Measurements from ENCODE around the gene ZGPAT. TPM values are rescaled to one million over a fixed set of nuclear protein-coding genes. Genes with fewer than 3 reads are reported as not detected.

The ZGPAT gene
- total RNA-seq, 1 experiment from 2014 or later = 44.3 TPM

DNA sequence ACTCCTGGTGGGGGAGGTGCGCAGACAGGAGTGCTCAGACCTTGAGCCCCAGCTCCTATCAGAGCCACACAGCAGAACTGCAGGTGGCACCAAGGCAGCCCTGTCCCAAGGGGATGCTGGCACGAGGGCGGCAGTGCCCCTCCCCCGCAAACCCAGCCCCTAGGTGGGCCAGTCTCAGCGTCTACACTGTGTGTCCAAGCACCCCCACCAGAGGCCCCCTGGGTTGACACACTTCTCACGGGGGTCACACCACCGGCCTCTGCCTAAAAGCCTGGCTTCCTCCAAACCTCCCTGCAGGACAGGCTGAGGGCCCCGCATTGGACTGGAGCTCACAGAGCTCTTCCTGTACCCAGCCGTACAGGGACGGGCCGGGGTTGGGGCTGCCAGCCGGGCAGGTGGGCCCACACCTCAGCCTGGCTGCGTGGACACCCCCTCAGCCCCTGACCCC, 39.8 kb downstream of the ZGPAT start:
- in situ Hi-C loops (cut with HindIII; ENCODE audit: low pct_unique_long_range_greater_than_20kb, low sequenced_read_pairs) = no loop called here
- DNase-seq (ENCODE audit: low read depth) = no peak

GRCh38 chr20:63748070-63748933, 40.5 kb downstream of the ZGPAT start:
- in situ Hi-C loops (cut with HindIII; ENCODE audit: low pct_unique_long_range_greater_than_20kb, low sequenced_read_pairs) = no loop called here
- no peak for DNase-seq (ENCODE audit: low read depth)

- DNase-seq (ENCODE audit: low read depth) = no peak
- in situ Hi-C loops (cut with HindIII; ENCODE audit: low pct_unique_long_range_greater_than_20kb, low sequenced_read_pairs) = no loop called here
Measured at GRCh38 chr20:63748934-63749270, 41.1 kb downstream of the ZGPAT start.

DNA sequence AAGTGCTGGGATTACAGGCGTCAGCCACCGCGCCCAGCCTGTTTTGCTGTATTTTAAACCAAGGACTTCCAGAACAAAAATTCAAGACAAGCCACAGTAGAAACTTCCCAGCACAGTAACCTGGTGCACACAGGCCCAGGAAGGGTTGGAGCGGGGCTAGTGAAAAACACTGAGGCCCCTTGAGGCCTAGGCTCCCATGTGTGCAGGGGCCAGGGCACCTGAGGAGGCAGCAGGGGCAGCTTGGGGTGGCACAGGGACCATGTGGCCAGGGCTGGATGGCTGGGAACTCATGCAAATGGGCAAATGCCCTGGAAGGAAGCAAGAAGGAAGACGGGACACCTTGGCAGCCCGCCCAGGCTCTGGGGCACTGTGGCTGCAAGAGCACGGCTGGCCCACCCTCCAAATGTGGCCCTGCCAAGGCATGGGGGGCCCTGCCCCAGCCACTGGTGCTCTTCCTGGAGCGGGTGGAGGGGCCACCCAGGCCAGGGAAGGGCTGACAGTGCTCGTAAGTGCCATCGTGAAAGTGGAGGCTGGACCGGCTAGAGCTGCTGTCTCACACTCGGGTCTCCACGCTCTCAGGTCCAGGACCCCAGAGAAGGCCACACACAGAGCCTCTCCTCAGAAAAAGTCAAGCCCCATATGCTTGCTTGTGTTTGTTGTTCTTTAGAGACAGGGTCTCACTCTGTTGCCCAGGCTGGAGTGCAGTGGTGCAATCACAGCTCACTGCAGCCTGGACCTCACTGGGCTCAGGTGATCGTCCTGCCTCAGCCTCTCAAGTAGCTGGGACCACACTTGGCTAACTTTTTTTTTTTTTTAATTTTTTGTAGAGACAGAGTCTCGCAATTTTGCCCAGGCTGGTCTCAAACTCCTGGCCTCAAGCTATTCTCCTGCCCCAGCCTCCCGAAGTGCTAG, 42.0 kb downstream of the ZGPAT start:
- in situ Hi-C loops (cut with HindIII; ENCODE audit: low pct_unique_long_range_greater_than_20kb, low sequenced_read_pairs) = no loop called here
- no peak for DNase-seq (ENCODE audit: low read depth)

GRCh38 chr20:63750807-63751470, 43.1 kb downstream of the ZGPAT start:
- DNase-seq (ENCODE audit: low read depth) = no peak
- in situ Hi-C loops (cut with HindIII; ENCODE audit: low pct_unique_long_range_greater_than_20kb, low sequenced_read_pairs) = no loop called here

GRCh38 chr20:63751471-63752271, 43.8 kb downstream of the ZGPAT start:
- in situ Hi-C loops (cut with HindIII; ENCODE audit: low pct_unique_long_range_greater_than_20kb, low sequenced_read_pairs) = no loop called here
- DNase-seq (ENCODE audit: low read depth) = no peak

DNA sequence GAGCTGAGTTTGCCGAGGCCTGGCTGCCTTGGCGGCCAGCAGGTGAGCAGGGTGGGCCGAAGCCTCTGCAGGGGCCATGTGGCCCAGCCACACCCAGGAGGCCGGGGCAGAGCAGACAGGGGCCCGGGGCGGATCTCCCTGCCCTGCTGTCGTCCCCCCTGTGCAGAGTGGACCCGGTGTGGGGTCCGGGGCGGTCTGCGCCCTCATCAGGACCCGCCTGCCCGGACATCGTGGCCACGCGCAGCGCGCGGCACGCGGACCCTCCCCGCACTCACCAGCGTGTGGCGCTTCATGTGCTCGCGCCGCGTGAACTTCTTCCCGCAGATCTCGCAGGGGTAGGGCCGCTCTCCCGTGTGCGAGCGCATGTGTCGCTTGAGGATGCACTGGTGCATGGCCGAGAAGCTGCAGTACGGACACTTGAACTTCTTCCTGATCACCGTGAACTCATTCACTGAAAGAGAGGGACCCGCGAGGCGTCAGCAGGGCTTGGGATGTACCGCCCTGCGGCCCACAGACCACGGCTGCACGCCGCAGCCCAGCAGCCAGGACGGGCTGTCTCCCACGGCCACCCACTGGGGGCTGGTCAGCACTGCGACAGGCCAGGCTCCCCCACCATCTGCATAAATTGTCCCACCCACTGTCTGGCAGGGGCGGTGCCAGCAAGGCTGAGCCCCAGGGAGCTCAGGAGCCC, 44.7 kb downstream of the ZGPAT start:
- in situ Hi-C loops (cut with HindIII; ENCODE audit: low pct_unique_long_range_greater_than_20kb, low sequenced_read_pairs) = no loop called here
- DNase-seq (ENCODE audit: low read depth) = no peak

GRCh38 chr20:63753381-63753780, 45.5 kb downstream of the ZGPAT start:
- in situ Hi-C loops (cut with HindIII; ENCODE audit: low pct_unique_long_range_greater_than_20kb, low sequenced_read_pairs) = no loop called here
- no peak for DNase-seq (ENCODE audit: low read depth)

- DNase-seq (ENCODE audit: low read depth) = no peak
- in situ Hi-C loops (cut with HindIII; ENCODE audit: low pct_unique_long_range_greater_than_20kb, low sequenced_read_pairs) = no loop called here
Measured at GRCh38 chr20:63754008-63754407, 46.2 kb downstream of the ZGPAT start.

- no peak for DNase-seq (ENCODE audit: low read depth)
- in situ Hi-C loops (cut with HindIII; ENCODE audit: low pct_unique_long_range_greater_than_20kb, low sequenced_read_pairs) = no loop called here
Measured at GRCh38 chr20:63755933-63756647, 48.3 kb downstream of the ZGPAT start.

DNA sequence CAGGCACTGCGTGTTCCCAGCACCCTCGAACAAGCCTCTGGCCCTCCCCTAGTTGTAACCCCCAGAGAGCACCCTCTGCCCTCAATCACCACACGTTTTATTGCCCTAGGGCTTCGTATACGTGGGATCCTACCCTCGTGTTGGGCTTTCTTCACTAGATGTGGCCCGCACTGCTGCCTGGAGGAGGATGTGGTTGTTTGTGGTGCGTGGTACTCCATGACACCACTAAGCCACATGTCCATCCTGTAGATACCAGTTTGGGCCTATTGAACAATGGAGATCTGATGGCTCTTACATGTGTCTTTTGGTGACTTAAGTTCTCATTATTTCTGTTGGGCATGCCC, 48.8 kb downstream of the ZGPAT start:
- no peak for DNase-seq (ENCODE audit: low read depth)
- in situ Hi-C loops (cut with HindIII; ENCODE audit: low pct_unique_long_range_greater_than_20kb, low sequenced_read_pairs) = no loop called here

- in situ Hi-C loops (cut with HindIII; ENCODE audit: low pct_unique_long_range_greater_than_20kb, low sequenced_read_pairs) = no loop called here
- DNase-seq (ENCODE audit: low read depth) = no peak
Measured at GRCh38 chr20:63758152-63758551, 50.3 kb downstream of the ZGPAT start.

DNA sequence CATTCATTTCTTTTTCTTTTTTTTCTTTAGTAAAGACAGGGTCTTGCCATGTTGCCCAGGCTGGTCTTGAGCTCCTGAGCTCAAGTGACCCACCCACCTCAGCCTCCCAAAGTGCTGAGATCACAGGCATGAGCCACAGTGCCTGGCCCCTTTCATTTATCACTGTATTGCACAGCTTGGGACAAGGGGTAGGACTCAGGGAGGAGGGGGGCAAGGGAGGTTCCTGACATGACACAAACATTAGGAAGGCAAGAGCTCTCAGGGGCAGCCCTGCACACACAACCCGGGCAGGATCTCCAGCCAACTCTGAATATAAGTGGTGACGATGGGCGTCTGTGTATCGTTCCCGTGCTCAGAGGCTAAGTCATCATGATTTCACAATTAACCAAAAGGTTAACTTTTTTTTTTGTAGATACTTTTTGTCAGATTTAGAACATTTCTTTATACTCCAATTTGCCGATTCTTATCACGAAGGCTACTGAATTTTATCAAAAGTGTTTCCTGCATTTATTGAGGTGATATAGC, 51.6 kb downstream of the ZGPAT start:
- no peak for DNase-seq (ENCODE audit: low read depth)
- in situ Hi-C loops (cut with HindIII; ENCODE audit: low pct_unique_long_range_greater_than_20kb, low sequenced_read_pairs) = no loop called here

DNA sequence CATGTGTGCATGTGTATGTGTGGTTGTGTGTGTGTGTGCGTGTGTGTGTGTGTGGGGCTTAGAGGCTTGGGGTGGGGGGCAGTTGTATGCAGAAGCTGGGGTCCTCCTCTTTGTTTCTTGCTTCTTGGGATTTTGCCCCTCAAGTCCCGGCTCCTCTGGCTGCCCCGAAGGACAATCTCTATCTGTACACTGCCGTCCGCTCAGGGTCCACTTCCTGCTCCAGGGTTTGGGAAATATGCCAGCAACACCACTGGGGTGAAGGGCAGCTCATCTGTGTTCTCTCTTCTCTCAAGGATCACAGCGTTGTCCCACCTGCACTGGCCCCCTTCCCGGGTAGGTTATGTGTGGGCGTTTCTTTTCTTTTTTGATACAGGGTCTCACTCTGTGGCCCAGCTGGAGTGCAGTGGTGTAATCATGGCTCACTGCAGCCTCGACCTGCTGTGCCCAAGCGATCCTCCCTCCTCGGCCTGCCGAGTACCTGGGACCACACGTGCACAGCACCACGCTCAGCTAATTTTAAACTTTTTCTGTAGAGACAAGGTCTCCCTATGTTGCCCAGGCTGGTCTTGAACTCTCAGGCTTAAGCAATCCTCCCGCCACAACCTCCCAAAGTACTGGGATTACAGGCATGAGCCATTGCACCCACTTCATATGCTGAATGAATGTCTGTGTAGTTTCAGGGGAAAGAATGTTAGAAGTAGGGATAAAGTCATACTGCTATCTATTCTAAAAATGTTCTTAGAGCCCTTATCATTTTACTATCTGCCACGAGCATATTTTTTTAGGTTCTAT, 57.4 kb downstream of the ZGPAT start:
- DNase-seq (ENCODE audit: low read depth) = no peak
- in situ Hi-C loops (cut with HindIII; ENCODE audit: low pct_unique_long_range_greater_than_20kb, low sequenced_read_pairs) = no loop called here

GRCh38 chr20:63765902-63766301, 58.1 kb downstream of the ZGPAT start:
- in situ Hi-C loops (cut with HindIII; ENCODE audit: low pct_unique_long_range_greater_than_20kb, low sequenced_read_pairs) = no loop called here
- no peak for DNase-seq (ENCODE audit: low read depth)
